Adrenal gland (tissue), 12 donors: ENCODE data around the gene DIAPH1. TPM values are rescaled to one million over a fixed set of nuclear protein-coding genes. Genes with fewer than 3 reads are reported as not detected.

ENCODE experiments used
- DNase-seq, 7 donors: peaks; one replicate each; pipeline ENCODE4 v3.0.0-alpha.2; 2019 to 2020
- H3K27ac ChIP-seq, 5 donors: fragments of 200-600 bp; sonication (generic) in 4 of 5; 1 replicate in 3 of 5; 2 replicates in 2 of 5; pipeline versions ENCODE4 v1.5.1 to v1.8.0; 2016 to 2020; ENCODE audit warnings: mild to moderate bottlenecking in 1 of 5
- H3K27me3 ChIP-seq: fragments of 200-600 bp; 2 replicates; pipeline ENCODE4 v1.8.0; 2021
- H3K36me3 ChIP-seq, 2 donors: fragments of 200-600 bp; replicated peaks in 1 of 2; 1 replicate in 1 of 2; 2 replicates in 1 of 2; pipeline versions ENCODE4 v1.5.1 to v1.8.0; 2018 to 2022
- H3K4me1 ChIP-seq, 2 donors: fragments of 200-600 bp; replicated peaks in 1 of 2; 1 replicate in 1 of 2; 2 replicates in 1 of 2; pipeline versions ENCODE4 v1.5.1 to v1.8.0; 2018 to 2021
- H3K4me3 ChIP-seq, 4 donors: fragments of 200-600 bp; sonication (generic) in 3 of 4; one replicate each; pipeline ENCODE4 v1.5.1; 2016 to 2018
- H3K9me3 ChIP-seq, 3 donors: fragments of 200-600 bp; sonication (generic) in 1 of 3; replicated peaks in 1 of 3; 1 replicate in 2 of 3; 2 replicates in 1 of 3; pipeline versions ENCODE4 v1.5.1 to v1.8.0; 2016 to 2021
- CTCF ChIP-seq, 6 experiments: fragments of 450-650 bp in 4 of 6; fragments of 200-600 bp in 2 of 6; sonication (generic) in 1 of 6; IDR thresholded peaks; 1 replicate in 5 of 6; 2 replicates in 1 of 6; pipeline versions ENCODE4 v1.5.1 to v1.8.0; 2016 to 2021; ENCODE audit warnings: antibody characterized with exemption in 6 of 6, mild to moderate bottlenecking in 2 of 6, moderate library complexity in 1 of 6
- POLR2A ChIP-seq, 2 donors: fragments of 450-650 bp; IDR thresholded peaks; one replicate each; pipeline ENCODE4 v1.6.1; 2017; ENCODE audit warnings: antibody characterized with exemption in 2 of 2, mild to moderate bottlenecking in 2 of 2, moderate library complexity in 1 of 2
- WGBS, 4 donors: extraction: QIAGEN DNeasy Blood & Tissue Kit in 2 of 4; methylation state at CpG; one replicate each; pipeline versions ENCODE4 v1.1.5 to v1.1.7; 2013 to 2017; 5-methylcytosine and 5-hydroxymethylcytosine counted together
- intact Hi-C, 2 donors: fragments of 100-400 bp; cut with DNase I; formaldehyde crosslinking; loops; one replicate each; pipeline versions ENCODE4 v1.14.1 to v1.15.0; 2022 to 2023
- polyA plus RNA-seq, 3 donors: library from polyadenylated mRNA; stranded (reverse); fragments of 200-250 nt in 2 of 3; fragments of 350-450 nt in 1 of 3; fragmentation: Illumina TruSeq in 1 of 3; extraction: RNeasy Lipid Tissue Mini Kit (QIAGEN cat#74804) in 1 of 3; gene quantifications; one replicate each; pipeline ENCODE4 v1.2.3, GENCODE V29; 2013 to 2014
- total RNA-seq, 9 donors: library from RNA; depleted of rRNA in 4 of 9; stranded (reverse); fragments of >200 nt in 4 of 9; fragments of 120-200 nt in 1 of 9; fragmentation: NEBNext Ultra II Directional in 1 of 9; extraction: Animal tissue kit (Norgen Biotek cat#: 25700) in 1 of 9; gene quantifications; one replicate each; pipeline versions ENCODE4 v1.1.0 to v1.2.4, GENCODE V29; 2013 to 2023
- donor health status: healthy with polysubstance abuse.
- donor health status: Bipolar disorder and iron deficiency.
- donor health status: DM: yes; HTN: yes; CAD: no.
- donor health status: DM: no; HTN: no; CAD: no.
- donor health status: DM: no; HTN: no; CAD: no.
- donor health status: DM: yes; HTN: yes; CAD: no.

The DIAPH1 gene
- total and polyA plus RNA-seq, 12 donors = 17.8 to 91.2 (median 48.8) TPM

GRCh38 chr5:141636413-141637122 is 17.8 kb upstream of the DIAPH1 start, which contains the start of the genes HDAC3 and RELL2:
HDAC3 (minus strand) TSS chr5:141636849; CDS start chr5:141636790, 59 bp downstream.
RELL2 (plus strand) TSS chr5:141636997; CDS start chr5:141638226, 1,229 bp downstream.
- peak; percentile 80 to 86 for TF ChIP-seq POLR2A (IDR thresholded peaks at IDR 0.05)
- TF ChIP-seq CTCF (IDR thresholded peaks at IDR 0.05) = no peak
- DNase-seq = peak; percentile 92 to 97 (median 95)
- intact Hi-C loops = no loop called here

GRCh38 chr5:141636106-141636412 is 17.3 kb upstream of the DIAPH1 start:
- peak overlapping the region; percentile 53 to 90 (median 72) for H3K27ac ChIP-seq
- intact Hi-C loops = no loop called here
- 3 to 40% (median 9%) methylated on average over 1 to 4 of the region's 4 CpGs for WGBS, 4 donors
- no peak for TF ChIP-seq CTCF (IDR thresholded peaks at IDR 0.05)
- TF ChIP-seq POLR2A (IDR thresholded peaks at IDR 0.05) = no peak
- H3K4me1 ChIP-seq = peaks cover 25 to 55% of the 10 kb centered on the region in 2 donors
- no peaks in the 10 kb centered on the region for H3K36me3 ChIP-seq
- H3K4me3 ChIP-seq = peak overlapping the region; percentile 52 to 96 (median 74)
- H3K9me3 ChIP-seq = no peaks in the 10 kb centered on the region
- no peak for DNase-seq
- no peaks in the 10 kb centered on the region for H3K27me3 ChIP-seq

More at GRCh38 chr5:141636413-141637122, 17.8 kb upstream of the DIAPH1 start, which contains the start of the genes HDAC3 and RELL2:
- Histone ChIP-seq H3K4me1 (peaks cover 21 to 50% of the 10 kb centered on the region in 2 donors), H3K36me3 (no peaks in the 10 kb centered on the region), H3K9me3 (no peaks in the 10 kb centered on the region), H3K4me3 (peak within 1 kb of the TSS; percentile 52 to 96 (median 74)), H3K27ac (peak within 1 kb of the TSS; percentile 53 to 90 (median 72)), H3K27me3 (no peaks in the 10 kb centered on the region)
- 0 to 1% (median 0%) methylated on average over 15 to 55 of the region's 55 CpGs for WGBS, 4 donors

- intact Hi-C loops = no loop called here
- no peaks in the 10 kb centered on the region for H3K9me3 ChIP-seq
- H3K4me3 ChIP-seq = peak overlapping the region in 3 of 4 donors; percentile 52 to 96 (median 66)
- H3K4me1 ChIP-seq = peaks cover 29 to 59% of the 10 kb centered on the region in 2 donors
- no peak for DNase-seq
- no peak for TF ChIP-seq CTCF (IDR thresholded peaks at IDR 0.05)
- TF ChIP-seq POLR2A (IDR thresholded peaks at IDR 0.05) = no peak
- 37 to 48% (median 44%) methylated on average over 7 of the region's 7 CpGs for WGBS, 4 donors
- H3K27ac ChIP-seq = peak overlapping the region in 4 of 5 donors; percentile 25 to 90 (median 77)
- H3K27me3 ChIP-seq = no peaks in the 10 kb centered on the region
- H3K36me3 ChIP-seq = no peaks in the 10 kb centered on the region
Observed at GRCh38 chr5:141635646-141636045, 16.8 kb upstream of the DIAPH1 start.

- peak overlapping the region in 1 of 5 donors; percentile 25 for H3K27ac ChIP-seq
- peaks cover 39 to 68% of the 10 kb centered on the region in 2 donors for H3K4me1 ChIP-seq
- DNase-seq = peak in 2 of 7 donors; percentile 11 to 19
- intact Hi-C loops = no loop called here
- H3K27me3 ChIP-seq = no peaks in the 10 kb centered on the region
- WGBS, 4 donors = 89 to 93% (median 91%) methylated on average over 6 of the region's 6 CpGs
- TF ChIP-seq POLR2A (IDR thresholded peaks at IDR 0.05) = no peak
- no peak for TF ChIP-seq CTCF (IDR thresholded peaks at IDR 0.05)
- peaks cover 0 to 4% of the 10 kb centered on the region in 2 donors for H3K36me3 ChIP-seq
- no peaks in the 10 kb centered on the region for H3K9me3 ChIP-seq
- no peak overlapping the region for H3K4me3 ChIP-seq
Observed at GRCh38 chr5:141634720-141635119, 15.9 kb upstream of the DIAPH1 start.
